ENCODE data around the gene CCL28.

DNA sequence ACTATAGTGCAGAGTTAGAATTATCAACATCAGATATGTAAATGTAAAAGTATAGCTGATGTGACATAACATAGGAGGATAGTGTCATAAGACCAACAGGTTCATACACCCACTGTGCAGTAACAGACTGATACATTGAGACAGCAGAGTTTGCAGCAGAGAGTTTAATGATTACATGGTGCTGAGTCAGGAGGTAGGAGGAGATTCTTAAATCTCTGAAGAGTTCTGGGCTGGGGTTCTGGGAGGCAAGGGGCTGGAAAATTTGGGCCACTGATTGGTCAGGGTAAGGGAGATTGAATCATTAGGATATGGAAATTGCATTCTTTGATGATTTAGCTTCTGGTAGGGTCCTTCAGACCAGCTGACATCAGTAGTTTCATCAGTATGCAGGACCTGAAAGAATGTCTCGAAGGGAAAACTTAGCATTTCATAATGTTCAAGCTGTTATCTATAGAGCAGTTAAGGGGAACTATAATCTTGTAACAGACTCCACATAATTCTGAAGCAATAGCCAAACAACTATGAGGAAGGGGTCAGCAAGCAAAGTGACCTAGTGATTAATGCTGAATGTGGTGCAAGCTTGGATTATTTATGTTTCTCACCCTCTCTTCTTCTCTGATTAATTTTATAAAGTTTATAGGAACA, 35.6 kb downstream of the CCL28 start:
- TF ChIP-seq, protein P1, sequence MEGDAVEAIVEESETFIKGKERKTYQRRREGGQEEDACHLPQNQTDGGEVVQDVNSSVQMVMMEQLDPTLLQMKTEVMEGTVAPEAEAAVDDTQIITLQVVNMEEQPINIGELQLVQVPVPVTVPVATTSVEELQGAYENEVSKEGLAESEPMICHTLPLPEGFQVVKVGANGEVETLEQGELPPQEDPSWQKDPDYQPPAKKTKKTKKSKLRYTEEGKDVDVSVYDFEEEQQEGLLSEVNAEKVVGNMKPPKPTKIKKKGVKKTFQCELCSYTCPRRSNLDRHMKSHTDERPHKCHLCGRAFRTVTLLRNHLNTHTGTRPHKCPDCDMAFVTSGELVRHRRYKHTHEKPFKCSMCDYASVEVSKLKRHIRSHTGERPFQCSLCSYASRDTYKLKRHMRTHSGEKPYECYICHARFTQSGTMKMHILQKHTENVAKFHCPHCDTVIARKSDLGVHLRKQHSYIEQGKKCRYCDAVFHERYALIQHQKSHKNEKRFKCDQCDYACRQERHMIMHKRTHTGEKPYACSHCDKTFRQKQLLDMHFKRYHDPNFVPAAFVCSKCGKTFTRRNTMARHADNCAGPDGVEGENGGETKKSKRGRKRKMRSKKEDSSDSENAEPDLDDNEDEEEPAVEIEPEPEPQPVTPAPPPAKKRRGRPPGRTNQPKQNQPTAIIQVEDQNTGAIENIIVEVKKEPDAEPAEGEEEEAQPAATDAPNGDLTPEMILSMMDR (conservative IDR thresholded peaks at IDR 0.05; ENCODE audit: low read depth, low read length): no peak
- TF ChIP-seq EZH2phosphoT487 (IDR thresholded peaks at IDR 0.05; ENCODE audit: borderline replicate concordance, low read length): no peak

Measured in PC-3 (cell line).